Activated CD8-positive, alpha-beta memory T cell treated with anti-CD3 and anti-CD28 coated beads for 36 hours (primary cell): ENCODE data around the gene GSTA2. TPM values are rescaled to one million over a fixed set of nuclear protein-coding genes. Genes with fewer than 3 reads are reported as not detected.
"Not testable (repeated sequence)": the region's sequence is repeated elsewhere in the genome, so short reads cannot be mapped to it uniquely, and the experiment has no call there.

ENCODE experiments used
- CTCF ChIA-PET: fragments of 350-600 bp; sonication (Branson Sonifier 250); formaldehyde crosslinking; loops from one replicate; lab custom pipeline; 2021; ENCODE audit warnings: antibody characterized with exemption; lab: Charles Lee
- POLR2A ChIA-PET: fragments of 350-600 bp; sonication (Branson Sonifier 250); formaldehyde crosslinking; loops from one replicate; lab custom pipeline; 2021; ENCODE audit warnings: antibody characterized with exemption; lab: Charles Lee
- total RNA-seq, 2 experiments: library from RNA; stranded (reverse); gene quantifications; one replicate each; pipeline ENCODE4 v1.2.3, GENCODE V29; 2021

GSTA2 gene
- total RNA-seq, 2 experiments from 2014 or later, result not detected

DNA sequence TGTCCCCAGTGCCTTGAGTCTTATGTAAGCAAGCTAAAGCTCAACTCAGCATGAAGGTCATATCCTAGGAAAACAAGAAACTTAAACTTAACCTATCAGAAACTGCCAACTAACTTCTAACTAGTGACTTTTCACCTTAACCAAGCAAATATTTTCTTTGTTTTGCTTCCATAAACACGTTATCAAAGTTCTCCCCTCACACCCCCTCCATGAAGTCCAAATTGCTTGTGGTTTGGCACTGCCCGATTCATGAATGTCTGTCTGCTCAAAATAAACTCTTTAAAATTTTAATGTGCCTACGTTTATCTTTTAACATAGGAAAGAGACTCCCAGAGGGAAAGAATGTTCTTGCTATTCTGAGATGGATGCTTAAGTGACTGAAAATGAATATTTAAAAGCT lies 34.9 kb downstream of the GSTA2 start:
- ChIA-PET CTCF (no interaction called here), POLR2A (no interaction called here)

DNA sequence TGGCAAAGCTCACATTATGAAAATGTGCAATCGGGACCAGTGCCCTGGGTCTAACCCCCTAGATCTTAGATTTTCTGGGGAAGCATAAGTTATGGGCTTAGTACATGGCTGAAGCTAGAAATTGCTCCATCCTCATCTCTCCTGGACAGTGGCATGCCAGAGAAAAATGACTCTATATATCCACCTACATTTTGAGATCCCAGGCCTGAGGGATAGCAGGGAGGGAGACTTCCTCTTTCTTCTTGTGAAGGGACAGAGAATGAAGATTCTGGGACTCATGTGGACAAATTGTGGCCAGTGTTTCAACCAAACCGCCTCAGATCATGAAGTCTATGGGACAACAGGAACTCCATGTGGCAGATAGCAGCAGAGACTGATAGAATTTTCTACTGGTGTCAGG lies 35.4 kb downstream of the GSTA2 start:
- POLR2A ChIA-PET, result no interaction called here
- CTCF ChIA-PET, result no interaction called here

DNA sequence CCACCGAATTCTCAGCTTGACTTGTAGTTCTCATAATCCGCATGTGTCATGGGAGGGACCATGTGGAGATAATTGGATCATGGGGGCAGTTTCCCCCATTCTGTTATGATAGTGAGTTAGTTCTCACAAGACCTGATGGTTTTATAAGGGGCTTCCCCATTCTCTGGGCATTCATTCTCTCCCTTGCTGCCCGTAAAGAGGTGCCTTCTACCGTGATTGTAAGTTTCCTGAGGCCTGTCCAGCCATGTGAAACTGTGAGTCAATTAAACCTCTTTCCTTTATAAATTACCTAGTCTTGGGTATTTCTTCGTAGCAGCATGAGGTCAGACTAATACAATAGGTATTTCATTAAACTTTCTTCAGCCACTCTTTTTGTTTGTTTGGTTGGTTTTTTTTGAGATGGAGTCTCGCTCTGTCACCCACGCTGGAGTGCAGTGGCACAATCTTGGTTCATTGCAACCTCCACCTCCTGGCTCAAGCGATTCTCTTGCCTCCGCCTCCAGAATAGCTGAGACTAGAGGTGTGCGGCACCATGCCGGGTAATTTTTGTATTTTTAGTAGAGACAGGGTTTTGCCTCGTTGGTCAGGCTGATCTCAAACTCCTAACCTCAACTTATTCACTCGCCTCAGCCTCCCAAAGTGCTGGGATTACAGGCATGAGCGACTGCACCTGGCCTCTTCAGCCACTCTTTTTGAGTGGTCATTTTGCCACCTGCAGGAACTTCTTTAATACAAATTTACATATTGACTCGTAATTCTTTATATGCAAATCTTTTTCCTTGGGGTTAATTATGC lies 36.3 kb downstream of the GSTA2 start:
- CTCF ChIA-PET, result no interaction called here
- POLR2A ChIA-PET, result no interaction called here

DNA sequence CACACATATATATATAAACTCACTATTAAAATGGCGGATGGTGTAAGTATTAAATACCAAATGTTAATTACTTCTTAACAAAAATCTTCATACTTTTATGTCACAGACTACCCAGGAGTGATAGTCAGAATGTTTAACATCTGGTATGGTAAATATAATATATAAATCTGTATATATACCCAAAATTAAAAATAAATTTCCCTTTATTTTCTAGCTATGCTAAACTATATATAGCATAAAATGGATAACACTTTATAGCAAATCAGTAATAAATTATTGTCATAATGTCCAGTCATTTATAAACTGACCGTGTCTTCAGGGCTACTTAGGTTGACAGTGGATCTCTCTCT lies 37.1 kb downstream of the GSTA2 start:
- CTCF ChIA-PET, result no interaction called here
- POLR2A ChIA-PET, result no interaction called here

DNA sequence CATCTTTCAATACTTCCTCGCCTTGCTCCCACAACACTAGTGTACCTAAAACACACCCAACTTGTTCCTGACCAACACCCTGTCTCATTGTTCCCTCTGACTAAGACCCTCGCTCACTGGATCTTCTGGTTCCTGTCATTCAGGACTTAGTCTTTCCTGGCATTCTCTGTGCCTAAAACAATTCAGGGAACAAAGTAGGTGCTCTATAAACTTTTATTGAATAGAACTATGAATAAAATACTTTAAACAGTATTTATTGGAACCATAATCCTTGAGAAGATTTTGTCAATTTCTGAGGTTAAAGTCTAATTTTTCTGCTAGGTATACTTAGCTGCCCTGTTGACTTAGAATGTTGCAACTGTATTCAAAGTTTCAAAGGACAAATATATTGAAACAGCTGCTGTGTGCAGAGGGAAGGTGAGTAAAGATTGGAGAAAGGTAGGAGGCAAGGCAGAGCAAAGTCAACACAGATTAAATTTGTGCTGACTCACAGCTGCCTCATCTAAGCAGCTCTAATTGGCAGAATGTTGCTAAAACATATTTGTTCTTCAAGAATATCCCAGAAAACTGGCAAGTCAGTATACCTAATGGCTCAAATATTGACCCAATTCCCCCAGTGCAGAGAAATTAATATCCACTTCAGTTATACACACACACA lies 37.6 kb downstream of the GSTA2 start:
- POLR2A ChIA-PET, result no interaction called here
- CTCF ChIA-PET, result no interaction called here

DNA sequence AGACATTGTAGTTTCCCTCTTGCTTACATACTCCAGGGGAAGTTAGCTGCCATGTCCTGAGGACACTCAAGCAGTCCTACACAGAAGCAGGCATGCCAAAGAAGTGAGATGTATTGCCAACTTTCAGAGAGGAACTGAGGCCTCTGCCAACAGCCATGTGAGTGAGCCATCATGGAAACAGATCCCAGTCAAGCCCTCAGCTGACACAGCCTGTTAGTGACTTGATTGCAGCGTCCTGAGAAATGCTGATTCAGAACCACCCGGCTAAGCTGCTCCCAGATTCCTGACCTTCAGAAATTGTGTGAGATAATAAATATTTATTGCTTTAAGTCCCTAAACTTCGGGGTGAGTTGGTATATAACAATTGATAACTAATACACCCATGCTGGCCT lies 38.1 kb downstream of the GSTA2 start:
- ChIA-PET POLR2A (no interaction called here), CTCF (no interaction called here)

DNA sequence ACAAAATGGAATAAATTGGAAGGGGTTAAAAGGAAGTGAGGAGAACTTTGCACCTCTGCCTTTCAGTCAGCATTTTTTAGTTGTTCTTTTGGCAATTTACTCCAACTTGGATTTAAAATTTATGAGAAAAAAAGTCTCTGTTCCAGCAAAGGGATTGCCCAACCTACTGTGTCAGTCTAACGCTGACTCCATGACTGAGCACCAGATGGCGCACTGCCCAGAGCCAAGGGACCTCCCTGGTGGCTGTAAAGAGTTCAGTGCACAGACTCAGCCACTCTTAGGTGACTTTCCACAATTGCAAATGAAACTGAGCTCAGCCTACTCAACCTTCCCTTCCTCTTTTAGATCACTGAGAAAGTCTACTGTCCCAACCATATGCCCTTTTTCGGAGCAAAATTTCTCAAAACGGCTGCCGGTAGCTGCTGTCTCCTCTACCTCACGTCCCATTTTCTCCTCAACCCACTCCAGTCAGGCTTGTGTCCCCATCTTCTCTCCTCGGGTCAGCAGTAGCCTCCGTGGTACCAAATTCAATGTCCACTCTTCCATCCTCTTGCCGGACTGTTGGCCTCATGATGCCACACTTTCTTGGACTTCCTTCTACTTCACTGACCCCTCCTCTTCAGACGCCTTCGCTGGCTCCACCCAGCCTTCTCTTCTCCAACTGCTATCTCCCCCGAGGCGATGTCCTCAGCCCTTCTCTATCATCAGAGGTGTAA lies 38.7 kb downstream of the GSTA2 start:
- CTCF ChIA-PET, result no interaction called here

DNA sequence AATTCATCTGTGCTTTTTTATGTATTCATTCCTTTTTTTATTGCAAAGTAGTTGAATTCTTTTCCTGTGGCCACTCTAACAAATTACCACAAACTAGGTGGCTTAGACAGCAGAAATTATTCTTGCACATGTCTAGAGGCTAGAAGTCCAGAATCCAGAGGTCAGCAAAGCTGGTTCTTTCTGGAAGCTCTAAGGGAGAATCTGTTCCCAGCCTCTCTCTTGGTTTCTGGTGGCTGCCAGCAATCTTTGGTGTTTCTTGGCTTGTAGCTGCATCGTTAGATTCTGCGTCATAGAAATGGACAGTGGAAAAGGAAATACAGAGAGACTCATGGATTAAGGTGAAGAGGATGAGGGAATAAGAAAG lies 39.3 kb downstream of the GSTA2 start:
- ChIA-PET CTCF (no interaction called here), POLR2A (no interaction called here)

More for the DNA sequence above, 38.7 kb downstream of the GSTA2 start:
- POLR2A ChIA-PET, result no interaction called here

DNA sequence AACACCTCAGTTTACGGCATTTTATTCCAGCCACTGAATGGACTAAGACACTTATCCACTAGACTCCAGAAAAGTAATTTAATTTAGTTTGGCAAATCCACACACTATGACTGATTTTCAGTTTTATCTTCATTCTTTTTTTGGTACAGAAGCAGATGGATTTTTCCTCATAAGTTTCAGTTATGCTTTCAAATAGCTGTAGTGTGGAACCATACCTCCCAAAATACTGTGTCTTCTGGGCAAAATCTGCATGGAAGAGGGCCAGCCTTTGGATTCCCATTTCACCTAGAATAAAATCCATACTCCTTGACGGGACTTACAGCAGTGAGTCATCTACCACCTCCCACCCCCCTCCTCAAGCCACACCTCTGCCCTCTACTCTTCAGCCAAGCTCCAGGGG lies 43.0 kb downstream of the GSTA2 start:
- ChIA-PET POLR2A (no interaction called here), CTCF (no interaction called here)

DNA sequence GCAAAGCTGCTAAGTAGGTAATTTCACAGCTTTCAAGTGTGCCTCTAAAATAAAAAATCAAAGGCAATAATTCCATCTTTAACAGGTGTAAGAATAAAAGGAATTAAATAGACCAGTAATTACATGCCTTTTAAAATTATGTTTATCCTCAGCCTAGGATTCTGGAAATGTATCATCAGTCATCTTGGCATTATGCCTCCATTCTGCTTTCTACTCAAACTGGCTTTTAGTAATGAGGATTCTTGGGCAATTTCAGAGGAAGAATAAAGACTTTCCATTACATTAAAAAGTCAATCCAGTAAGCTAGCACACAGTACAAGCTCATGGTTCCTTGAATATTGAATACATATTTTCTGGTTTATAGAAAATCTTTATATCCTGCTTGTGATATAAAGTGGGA lies 44.7 kb downstream of the GSTA2 start:
- POLR2A ChIA-PET, result no interaction called here

DNA sequence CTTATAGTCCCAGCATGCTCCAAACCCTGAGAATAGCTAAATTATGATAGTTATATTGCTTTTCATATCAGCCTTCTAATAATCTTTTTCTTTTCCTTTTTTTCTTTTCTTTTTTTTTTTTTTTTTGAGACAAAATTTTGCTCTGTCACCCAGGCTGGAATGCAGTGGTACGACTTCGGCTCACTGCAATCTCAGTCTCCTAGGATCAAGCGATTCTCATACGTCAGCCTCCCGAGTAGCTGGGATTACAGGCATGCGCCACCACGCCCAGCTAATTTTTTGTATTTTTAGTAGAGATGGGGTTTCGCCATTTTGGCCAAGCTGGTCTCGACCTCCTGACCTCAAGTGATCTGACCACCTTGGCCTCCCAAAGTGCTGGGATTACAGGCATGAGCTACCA lies 48.5 kb downstream of the GSTA2 start:
- POLR2A ChIA-PET, result not testable (repeated sequence)
- CTCF ChIA-PET, result interaction anchor here (0.7 kb wide), 1 partner anchor 200 kb away, joined by 3 read pairs; no protein-coding TSS in a partner anchor

More for the DNA sequence above, 44.7 kb downstream of the GSTA2 start:
- CTCF ChIA-PET, result no interaction called here

DNA sequence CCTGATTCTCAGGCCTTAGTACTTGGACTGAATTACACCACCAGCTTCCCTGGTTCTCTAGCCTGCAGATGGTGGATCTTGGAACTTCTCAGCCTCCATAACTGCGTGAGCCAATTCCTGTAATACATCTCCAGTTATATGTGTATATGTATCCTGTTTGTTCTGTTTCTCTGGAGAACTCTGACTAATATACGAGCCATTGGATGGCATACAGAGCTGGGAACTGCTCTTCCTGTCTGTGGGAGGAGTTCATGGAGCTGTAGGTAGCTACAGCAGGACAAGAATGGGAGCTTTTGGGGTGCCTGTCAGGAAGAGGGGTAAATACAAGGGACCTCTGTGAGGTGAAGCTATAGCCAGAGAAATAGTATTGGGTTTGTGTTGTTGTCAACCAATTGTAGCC lies 51.1 kb downstream of the GSTA2 start:
- CTCF ChIA-PET, result no interaction called here

DNA sequence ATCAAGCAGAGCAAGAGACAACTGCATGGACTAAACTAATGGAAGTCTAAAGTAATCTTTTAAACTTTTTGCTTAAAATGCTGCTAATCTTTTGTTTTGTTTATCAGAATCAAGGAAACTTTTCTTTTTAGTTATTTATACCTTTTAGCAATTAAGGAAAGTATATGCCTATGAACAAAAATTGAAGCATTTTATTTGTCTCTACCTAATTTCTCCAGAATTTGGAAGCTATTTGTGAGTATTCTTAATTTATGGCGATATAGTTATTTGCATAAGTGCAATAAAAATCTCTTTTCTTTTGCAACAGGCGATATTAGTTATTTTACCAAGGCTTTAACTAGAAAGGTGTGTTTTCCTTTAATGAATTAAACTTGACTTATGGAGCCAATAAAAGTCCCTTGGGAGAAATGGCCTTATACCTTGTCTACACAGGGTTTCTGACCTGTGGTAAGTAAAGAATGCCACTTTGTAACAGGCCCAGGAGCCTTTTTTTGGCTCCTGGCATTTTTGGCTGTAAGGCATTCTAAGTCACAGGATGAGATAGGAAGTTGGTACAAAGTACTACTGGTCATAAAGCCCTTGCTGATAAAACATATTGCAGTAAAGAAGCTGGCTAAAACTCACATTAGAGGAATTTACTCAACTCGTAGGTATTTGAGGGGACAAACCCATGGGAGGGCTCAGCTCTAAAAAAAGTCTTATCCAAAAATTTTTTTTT lies 55.2 kb downstream of the GSTA2 start:
- ChIA-PET CTCF (no interaction called here), POLR2A (no interaction called here)

More for the DNA sequence above, 51.1 kb downstream of the GSTA2 start:
- POLR2A ChIA-PET, result no interaction called here

DNA sequence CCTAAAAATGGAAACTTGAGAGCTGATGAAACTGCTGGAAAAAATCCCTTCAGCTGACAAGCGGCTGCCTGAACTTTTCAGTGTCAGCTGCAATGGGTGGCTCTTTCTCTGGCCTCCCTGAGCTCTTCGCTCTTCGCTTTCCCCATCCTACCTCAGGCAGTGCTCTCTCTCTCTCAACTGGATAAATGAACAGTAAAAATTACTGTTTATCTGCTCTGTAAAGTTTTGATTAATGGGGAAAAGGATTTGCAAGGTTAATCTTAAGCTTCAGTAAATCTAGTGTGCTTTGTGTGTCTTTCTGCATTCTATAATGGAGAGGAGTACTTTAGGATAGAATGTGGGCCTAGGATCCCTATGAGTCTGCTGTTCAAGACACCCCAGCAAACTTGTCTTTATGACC lies 57.3 kb downstream of the GSTA2 start:
- CTCF ChIA-PET, result no interaction called here
- POLR2A ChIA-PET, result no interaction called here

DNA sequence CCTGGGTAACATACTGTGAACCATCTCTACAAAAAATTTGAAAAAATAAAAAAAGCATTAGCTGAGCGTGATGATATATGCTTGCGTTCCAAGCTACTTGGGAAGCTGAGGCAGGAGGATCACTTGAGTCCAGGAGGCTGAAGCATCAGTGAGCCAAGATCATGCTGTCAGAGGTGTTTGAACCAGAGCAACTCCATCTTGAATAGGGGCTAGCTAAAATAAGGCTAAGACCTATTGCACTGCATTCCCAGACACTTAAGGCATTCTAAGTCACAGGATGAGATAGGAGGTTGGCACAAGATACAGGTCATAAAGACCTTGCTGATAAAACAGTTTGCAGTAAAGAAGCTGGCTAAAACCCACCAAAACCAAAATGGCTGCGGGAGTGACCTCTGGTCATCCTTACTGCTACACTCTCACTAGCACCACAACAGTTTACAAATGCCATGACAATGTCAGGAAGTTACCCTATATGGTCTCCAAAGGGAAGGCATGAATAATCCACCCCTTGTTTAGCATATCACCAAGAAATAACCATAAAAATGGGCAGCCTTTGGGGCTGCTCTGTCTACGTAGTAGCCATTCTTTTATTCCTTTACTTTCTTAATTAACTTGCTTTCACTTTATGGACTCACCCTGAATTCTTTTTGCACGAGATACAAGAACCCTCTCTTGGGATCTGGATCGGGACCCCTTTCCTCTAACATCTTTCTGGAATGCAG lies 58.3 kb downstream of the GSTA2 start:
- POLR2A ChIA-PET, CTCF ChIA-PET: not testable (repeated sequence)

DNA sequence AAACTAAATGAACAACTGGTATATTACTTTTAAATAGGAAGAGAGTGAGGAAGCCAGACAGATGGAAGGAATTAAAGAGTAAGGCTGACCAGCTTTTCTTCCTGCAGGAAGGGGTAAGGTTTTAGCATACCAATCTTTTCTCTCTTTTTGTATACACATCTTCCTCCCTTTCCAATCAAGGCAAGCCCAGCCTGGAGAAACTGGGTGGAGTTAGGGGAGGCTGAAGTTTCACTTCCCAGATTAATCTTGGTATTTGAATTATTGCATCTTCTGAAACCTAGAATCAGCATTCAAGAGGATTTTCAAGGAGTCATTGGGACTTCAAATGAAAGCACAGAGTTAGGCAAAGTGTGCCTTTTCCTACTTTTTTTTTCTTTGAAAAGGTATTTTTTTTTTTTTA lies 59.2 kb downstream of the GSTA2 start:
- POLR2A ChIA-PET, result no interaction called here
- CTCF ChIA-PET, result no interaction called here
